H1 (cell line): Measurements from ENCODE around the gene PCED1B. TPM values are rescaled to one million over a fixed set of nuclear protein-coding genes. Genes with fewer than 3 reads are reported as not detected.
A peak's percentile ranks its signal among the peaks of the same experiment; 100 is the strongest.

Experiments
- CTCF ChIA-PET: fragments of 300-600 bp; sonication (Branson Sonifier 250); formaldehyde crosslinking; loops from one replicate; lab custom pipeline; 2021; ENCODE audit not compliant: partially characterized antibody; lab: Charles Lee
- POLR2A ChIA-PET: fragments of 300-600 bp; sonication (Branson Sonifier 250); formaldehyde crosslinking; loops from one replicate; lab custom pipeline; 2021; ENCODE audit warnings: inconsistent platforms; ENCODE audit not compliant: partially characterized antibody; lab: Charles Lee
- DNase-seq, 2 experiments: peaks; one replicate each; pipeline versions ENCODE4 v3.0.0 to v3.0.0-alpha.2; 2010 to 2022; ENCODE audit warnings: low spot score in 2 of 2, low read depth in 1 of 2, mixed read lengths in 1 of 2
- FAIRE-seq: peaks from 2 replicates; lab custom pipeline; 2011; peaks lifted over from hg19 to GRCh38; lab: Jason Lieb, UNC
- H2AFZ ChIP-seq: 2 replicates; pipeline ENCODE4 v1.8.1; 2012; ENCODE audit warnings: low read length, inconsistent platforms
- H2AK5ac ChIP-seq: 2 replicates; pipeline ENCODE4 v1.6.1; 2013; ENCODE audit warnings: low read depth, low read length
- H2BK120ac ChIP-seq: replicated peaks from 2 replicates; pipeline ENCODE3; 2013; ENCODE audit warnings: low read depth, low read length, inconsistent platforms
- H2BK12ac ChIP-seq: 2 replicates; pipeline ENCODE4 v1.6.1; 2013; ENCODE audit warnings: low read depth, low read length
- H2BK15ac ChIP-seq: 2 replicates; pipeline ENCODE4 v1.6.1; 2013; ENCODE audit warnings: low read length
- H2BK20ac ChIP-seq: 2 replicates; pipeline ENCODE4 v1.6.1; 2013; ENCODE audit warnings: low read length
- H2BK5ac ChIP-seq: 2 replicates; pipeline ENCODE4 v1.6.1; 2013; ENCODE audit warnings: low read depth, low read length
- H3K14ac ChIP-seq: 2 replicates; pipeline ENCODE4 v1.6.1; 2013; ENCODE audit warnings: inconsistent platforms; ENCODE audit not compliant: insufficient read length
- H3K18ac ChIP-seq: 2 replicates; pipeline ENCODE4 v1.6.1; 2013; ENCODE audit warnings: low read length; ENCODE audit errors: extremely low read depth
- H3K23ac ChIP-seq: 2 replicates; pipeline ENCODE4 v1.6.1; 2013; ENCODE audit warnings: inconsistent platforms; ENCODE audit not compliant: insufficient read length
- H3K23me2 ChIP-seq: 2 replicates; pipeline ENCODE4 v1.6.1; 2013; ENCODE audit warnings: low read depth, low read length
- H3K27ac ChIP-seq: 2 replicates; pipeline ENCODE4 v1.6.1; 2011; ENCODE audit warnings: low read depth, low read length, inconsistent platforms
- H3K27me3 ChIP-seq, 4 experiments: replicated peaks in 1 of 4; 1 replicate in 1 of 4; 2 replicates in 3 of 4; pipeline versions ENCODE4 v1.6.1 to v1.8.1; 2011 to 2013; ENCODE audit warnings: low read length in 3 of 4, mild to moderate bottlenecking in 3 of 4, inconsistent platforms in 2 of 4, mixed read lengths in 2 of 4, moderate library complexity in 1 of 4; ENCODE audit not compliant: control insufficient read depth in 3 of 4, insufficient read depth in 3 of 4; ENCODE audit errors: extremely low read depth in 1 of 4
- H3K36me3 ChIP-seq, 4 experiments: 2 replicates each; pipeline versions ENCODE4 v1.6.1 to v1.8.1; 2011 to 2013; ENCODE audit warnings: mild to moderate bottlenecking in 4 of 4, low read length in 3 of 4, moderate library complexity in 2 of 4, control low read depth in 1 of 4, inconsistent platforms in 1 of 4; ENCODE audit not compliant: insufficient read depth in 4 of 4, control insufficient read depth in 2 of 4
- H3K4ac ChIP-seq: replicated peaks from 2 replicates; pipeline ENCODE3; 2013; ENCODE audit warnings: low read length, low read depth, mixed read lengths, inconsistent platforms; ENCODE audit not compliant: insufficient read length
- H3K4me1 ChIP-seq, 4 experiments: replicated peaks in 1 of 4; 1 replicate in 1 of 4; 2 replicates in 3 of 4; pipeline versions ENCODE4 v1.6.1 to v1.8.1; 2011 to 2013; ENCODE audit warnings: low read length in 3 of 4, inconsistent platforms in 2 of 4, mixed read lengths in 1 of 4; ENCODE audit not compliant: insufficient read depth in 4 of 4, control insufficient read depth in 3 of 4
- H3K4me2 ChIP-seq, 2 experiments: 2 replicates each; pipeline versions ENCODE4 v1.6.1 to v1.8.1; 2011 to 2013; ENCODE audit warnings: low read depth in 2 of 2, low read length in 2 of 2, control low read depth in 1 of 2, inconsistent platforms in 1 of 2, mild to moderate bottlenecking in 1 of 2; ENCODE audit not compliant: insufficient read depth in 1 of 2
- H3K4me3 ChIP-seq, 4 experiments: fragments of 200-600, 300-600 bp in 1 of 4; sonication (generic), shearing (Covaris generic), sonication (Bioruptor Twin) in 1 of 4; 2 replicates each; pipeline versions ENCODE4 v1.5.1 to v1.8.1; 2011 to 2016; ENCODE audit warnings: low read length in 4 of 4, low read depth in 3 of 4, control low read depth in 2 of 4, inconsistent platforms in 2 of 4, mild to moderate bottlenecking in 2 of 4, mixed read lengths in 1 of 4, moderate library complexity in 1 of 4; ENCODE audit not compliant: insufficient read depth in 2 of 4; ENCODE audit errors: extremely low read depth in 1 of 4
- H3K56ac ChIP-seq: replicated peaks from 2 replicates; pipeline ENCODE3; 2013; ENCODE audit warnings: low read depth, mild to moderate bottlenecking, mixed read lengths, low read length, inconsistent platforms; ENCODE audit not compliant: insufficient read length
- H3K79me1 ChIP-seq: 2 replicates; pipeline ENCODE4 v1.6.1; 2013; ENCODE audit warnings: low read depth, low read length, control low read depth
- H3K79me2 ChIP-seq, 2 experiments: 2 replicates each; pipeline versions ENCODE4 v1.6.1 to v1.8.1; 2012 to 2013; ENCODE audit warnings: low read length in 2 of 2, mild to moderate bottlenecking in 2 of 2, inconsistent platforms in 1 of 2; ENCODE audit not compliant: insufficient read depth in 2 of 2, control insufficient read depth in 1 of 2
- H3K9ac ChIP-seq, 4 experiments: replicated peaks in 1 of 4; 1 replicate in 1 of 4; 2 replicates in 3 of 4; pipeline versions ENCODE4 v1.6.1 to v1.8.1; 2011 to 2013; ENCODE audit warnings: low read depth in 3 of 4, low read length in 3 of 4, control low read depth in 2 of 4, mild to moderate bottlenecking in 2 of 4, moderate library complexity in 2 of 4, inconsistent platforms in 1 of 4; ENCODE audit errors: extremely low read depth in 1 of 4
- H3K9me3 ChIP-seq, 2 experiments: 2 replicates each; pipeline versions ENCODE4 v1.6.1 to v1.8.1; 2012 to 2013; ENCODE audit warnings: mild to moderate bottlenecking in 2 of 2, moderate library complexity in 2 of 2, control low read depth in 1 of 2, inconsistent platforms in 1 of 2, low read depth in 1 of 2, low read length in 1 of 2, mixed read lengths in 1 of 2; ENCODE audit not compliant: insufficient read depth in 2 of 2
- H4K20me1 ChIP-seq, 2 experiments: replicated peaks in 1 of 2; 2 replicates each; pipeline versions ENCODE3 to v1.8.1; 2011 to 2013; ENCODE audit warnings: inconsistent platforms in 2 of 2, low read length in 2 of 2, mild to moderate bottlenecking in 1 of 2; ENCODE audit not compliant: insufficient read depth in 2 of 2, control insufficient read depth in 1 of 2
- H4K5ac ChIP-seq: 2 replicates; pipeline ENCODE4 v1.6.1; 2013; ENCODE audit warnings: low read length, low read depth, mixed read lengths, inconsistent platforms; ENCODE audit not compliant: insufficient read length
- H4K8ac ChIP-seq: 2 replicates; pipeline ENCODE4 v1.8.0; 2013; ENCODE audit warnings: mild to moderate bottlenecking, moderate library complexity, low read length, inconsistent platforms; ENCODE audit not compliant: insufficient read depth; ENCODE audit errors: extremely low read depth
- H4K91ac ChIP-seq: replicated peaks from 2 replicates; pipeline ENCODE3; 2013; ENCODE audit warnings: low read length, mixed read lengths, inconsistent platforms; ENCODE audit not compliant: insufficient read length
- RAD21 ChIP-seq, 2 experiments: IDR thresholded peaks in 1 of 2; conservative IDR thresholded peaks in 1 of 2; 2 replicates each; pipeline ENCODE4 v1.6.1; 2011; ENCODE audit warnings: low read depth in 2 of 2, low read length in 2 of 2, improper control_type of control experiment in 1 of 2, inconsistent platforms in 1 of 2, mild to moderate bottlenecking in 1 of 2, moderate library complexity in 1 of 2
- ZNF274 ChIP-seq: IDR thresholded peaks from 2 replicates; pipeline ENCODE4 v1.7.0; 2012; ENCODE audit warnings: low read length, borderline replicate concordance; ENCODE audit errors: extremely low read depth
- WGBS, 2 experiments: shearing (Covaris generic) in 1 of 2; methylation state at CpG; one replicate each; pipeline versions ENCODE4 v1.1.6 to v1.1.7; 2013 to 2015; ENCODE audit warnings: low lambda C conversion rate in 2 of 2, mixed read lengths in 2 of 2, inconsistent platforms in 1 of 2, low coverage in 1 of 2, missing lambda C conversion rate in 1 of 2; ENCODE audit not compliant: insufficient replicate concordance in 2 of 2, insufficient coverage in 1 of 2, insufficient read length in 1 of 2; ENCODE audit errors: extremely low coverage in 1 of 2, missing lambda C conversion rate in 1 of 2; 5-methylcytosine and 5-hydroxymethylcytosine counted together
- polyA plus RNA-seq, 7 experiments: library from polyadenylated mRNA; depleted of rRNA in 3 of 7; stranded (reverse) in 5 of 7; unstranded in 2 of 7; fragments of >200 nt in 5 of 7; fragments of 200-250 nt in 2 of 7; gene quantifications; 1 replicate in 5 of 7; 2 replicates in 1 of 7; 4 replicates in 1 of 7; pipeline versions ENCODE4 v1.2.1 to v1.2.3, GENCODE V29; 2011 to 2013; ENCODE audit warnings: missing spikeins in 2 of 7, mixed read lengths in 2 of 7
- total RNA-seq: library from RNA; stranded (reverse); fragmentation: NEBNext Ultra II Directional; extraction: Animal tissue kit (Norgen Biotek cat#: 25700); gene quantifications from 2 replicates; pipeline ENCODE4 v1.2.1, GENCODE V29; 2021

The PCED1B gene
- total and polyA plus RNA-seq, 2 of the 8 experiments (the other 6 are each of a cell fraction or from before 2014, with no cell fraction given) = 4.7 to 5.4 TPM

GRCh38 chr12:47194501-47194900 is 115.1 kb downstream of the PCED1B start:
- Histone ChIP-seq H3K36me3 (no peaks in the 10 kb centered on the region), H2BK15ac (no peak overlapping the region), H3K23ac (no peak overlapping the region), H2AK5ac (no peak overlapping the region), H2BK12ac (no peak overlapping the region), H3K4me3 (no peak overlapping the region), H2AFZ (no peak overlapping the region), H3K9me3 (no peaks in the 10 kb centered on the region), H3K9ac (no peak overlapping the region), H3K4me1 (peaks cover 0 to 12% (median 9%) of the 10 kb centered on the region in 4 experiments; a peak in 5 of 7 replicates), H3K18ac (no peak overlapping the region; the same call in 1 of the 2 replicates), H2BK5ac (no peak overlapping the region), H4K91ac (no peak overlapping the region), H3K79me2 (no peaks in the 10 kb centered on the region), H3K56ac (no peak overlapping the region), H3K4ac (no peak overlapping the region), H4K20me1 (no peaks in the 10 kb centered on the region), H3K79me1 (no peaks in the 10 kb centered on the region), H2BK120ac (no peak overlapping the region), H4K5ac (no peak overlapping the region), H4K8ac (no peak overlapping the region), H3K27me3 (no peaks in the 10 kb centered on the region), H3K27ac (no peak overlapping the region), H3K23me2 (no peaks in the 10 kb centered on the region), H3K4me2 (no peak overlapping the region), H3K14ac (no peak overlapping the region), H2BK20ac (no peak overlapping the region)
- WGBS, 2 experiments = 75% methylated on average over 4 of the region's 4 CpGs; no CpG with 5 or more reads in 1 of the 2 experiments
- TF ChIP-seq RAD21 (IDR thresholded peaks at IDR 0.05 in 1 of 2, conservative IDR thresholded peaks at IDR 0.05 in 1 of 2; ENCODE audit: low read depth in 2 of 2, low read length in 2 of 2) (0 out of 4 replicates have a peak, but pooled peaks of 1 of the 2 experiments have one; percentile 2), ZNF274 (no peak)
- DNase-seq = no peak
- FAIRE-seq = no peak
- POLR2A ChIA-PET = interaction anchor here (1.1 kb wide), 1 partner anchor 13 kb away, joined by 4 read pairs; no protein-coding TSS in a partner anchor
- CTCF ChIA-PET = interaction anchor here (0.7 to 2.6 kb wide), 5 partner anchors 18 to 123 kb away, joined by 3 to 9 read pairs (median 3); no protein-coding TSS in a partner anchor
